ENCODE measurements around the gene SNRPF. TPM values are rescaled to one million over a fixed set of nuclear protein-coding genes. Genes with fewer than 3 reads are reported as not detected.
"Not testable (repeated sequence)": the region's sequence is repeated elsewhere in the genome, so short reads cannot be mapped to it uniquely, and the experiment has no call there.

Gene SNRPF
- total RNA-seq, result 10 to 100 TPM; 57.4 to 59.9 TPM

DNA sequence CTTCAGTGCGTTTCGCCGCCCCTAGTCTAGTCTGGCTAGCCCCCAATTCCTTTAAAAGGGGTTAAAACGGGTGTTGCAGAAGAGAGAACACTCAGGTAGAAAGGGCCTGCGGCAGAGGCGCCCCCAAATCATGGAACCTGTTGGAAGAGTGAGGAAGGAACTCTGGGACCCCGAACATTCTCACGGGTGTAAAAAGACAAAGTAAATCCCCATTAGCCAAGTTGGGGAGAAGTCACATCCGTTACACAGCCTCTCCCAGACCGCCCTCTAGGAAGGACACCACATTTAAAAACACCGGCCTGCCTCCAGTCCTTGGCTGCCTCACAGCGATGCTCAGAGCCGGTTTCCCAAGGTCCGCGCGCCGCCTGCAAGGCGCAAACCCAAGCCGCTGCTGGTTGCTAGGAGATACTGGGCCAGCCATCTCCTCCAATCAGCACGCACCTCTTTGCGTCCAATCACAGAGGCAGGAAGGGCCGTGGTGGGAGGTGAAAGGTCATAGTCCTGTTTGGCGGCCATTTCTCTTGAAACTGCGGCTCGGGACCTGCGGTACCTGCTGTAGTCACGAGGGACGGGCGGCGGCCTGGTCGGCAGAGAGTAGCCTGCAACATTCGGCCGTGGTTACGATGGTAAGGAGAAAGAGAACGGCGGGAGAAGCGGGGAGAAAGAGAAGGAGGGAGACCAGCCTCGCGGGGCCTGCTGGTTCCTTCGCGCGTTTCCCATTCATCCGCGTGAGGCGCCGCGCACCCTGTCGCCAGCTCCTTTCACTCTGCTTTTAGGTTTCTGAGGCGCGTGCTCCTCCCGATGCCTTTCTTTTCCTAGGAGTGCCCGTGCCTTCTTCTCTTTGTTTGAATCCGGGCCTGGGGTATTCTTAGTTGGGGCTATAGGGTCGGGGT, at the start of gene SNRPF:
Gene SNRPF, plus strand, starts transcription at position 502 of the 893 bp plus-strand sequence. Its CDS starts 122 bp downstream, at position 624.
- Mint-ChIP-seq H3K36me3 (ENCODE audit: low read depth) (peaks cover 28% of the 10 kb centered on the region), H3K27ac (no peak within 1 kb of the TSS), H3K4me3 (no peak within 1 kb of the TSS), H3K4me1 (ENCODE audit: low read depth) (peaks cover 25% of the 10 kb centered on the region), H3K9me3 (no peaks in the 10 kb centered on the region), H3K27me3 (ENCODE audit: low read depth) (peaks cover 3% of the 10 kb centered on the region)
- CTCF ChIA-PET, result no interaction called here
- DNase-seq, result peak; percentile 97
- intact Hi-C loops (cut with micrococcal nuclease), result loop anchor here (1.0 to 10.0 kb wide), 11 partner anchors 85 to 1049 kb away; partner anchors contain the start of genes AMDHD1, CDK17, CFAP54 and FGD6

DNA sequence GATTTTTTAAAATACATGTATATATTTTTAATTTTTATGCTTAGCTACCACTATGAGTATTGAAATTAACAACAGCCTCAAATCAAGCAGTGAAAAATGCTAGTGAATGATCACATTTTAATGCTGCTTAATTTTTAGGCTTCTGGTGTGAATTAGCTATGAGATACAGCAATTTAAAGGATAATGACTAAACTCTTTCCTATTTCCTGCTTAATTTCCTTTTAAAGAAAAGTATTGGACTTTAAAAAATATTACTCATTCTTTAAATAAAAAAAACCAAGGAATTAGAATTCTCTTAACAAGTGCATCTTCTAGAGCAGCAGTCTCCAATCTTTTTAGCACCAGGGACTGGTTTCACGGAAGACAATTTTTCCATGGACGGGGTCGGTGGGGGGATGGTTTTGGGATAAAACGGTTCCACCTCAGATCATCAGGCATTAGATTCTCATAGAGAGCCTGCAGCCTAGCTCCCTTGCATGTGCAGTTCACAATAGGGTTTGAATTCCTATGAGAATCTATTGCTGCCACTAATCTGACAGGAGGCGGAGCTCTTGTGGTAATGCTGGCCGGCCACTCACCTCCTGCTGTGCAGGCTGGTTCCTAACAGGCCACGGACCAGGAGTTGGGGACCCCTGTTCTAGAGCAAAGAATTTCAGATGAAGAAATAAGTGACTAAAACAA, 49.6 kb upstream of the SNRPF start:
- no peak overlapping the region for H3K4me3 Mint-ChIP-seq
- H3K27ac Mint-ChIP-seq, result no peak overlapping the region
- DNase-seq, result no peak
- CTCF ChIA-PET, result no interaction called here
- no peaks in the 10 kb centered on the region for H3K36me3 Mint-ChIP-seq (ENCODE audit: low read depth)
- no peaks in the 10 kb centered on the region for H3K4me1 Mint-ChIP-seq (ENCODE audit: low read depth)
- intact Hi-C loops (cut with micrococcal nuclease), result no loop called here
- peaks cover 14% of the 10 kb centered on the region for H3K27me3 Mint-ChIP-seq (ENCODE audit: low read depth)
- H3K9me3 Mint-ChIP-seq, result no peaks in the 10 kb centered on the region

DNA sequence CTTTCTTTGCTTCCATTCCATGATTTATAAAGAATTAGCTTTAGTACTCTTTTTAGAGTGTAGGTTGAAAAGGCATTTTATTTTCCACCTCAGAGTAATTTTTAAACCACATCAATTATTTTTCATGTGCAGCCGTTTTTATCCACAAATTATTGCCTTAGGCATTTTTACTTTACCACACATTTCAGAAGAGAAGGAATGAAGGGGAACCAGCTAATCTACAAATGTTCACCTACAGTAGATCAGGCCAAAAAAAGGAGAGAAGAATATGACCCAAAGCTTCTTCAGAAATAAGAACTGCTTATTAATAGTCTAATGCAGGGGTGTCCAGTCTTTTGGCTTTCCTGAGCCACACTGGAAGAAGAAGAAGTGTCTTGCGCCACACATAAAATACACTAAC, 48.3 kb upstream of the SNRPF start:
- CTCF ChIA-PET, result no interaction called here
- Mint-ChIP-seq H3K4me3 (no peak overlapping the region), H3K27me3 (ENCODE audit: low read depth) (peaks cover 14% of the 10 kb centered on the region), H3K9me3 (no peaks in the 10 kb centered on the region), H3K27ac (no peak overlapping the region), H3K4me1 (ENCODE audit: low read depth) (no peaks in the 10 kb centered on the region), H3K36me3 (ENCODE audit: low read depth) (no peaks in the 10 kb centered on the region)
- DNase-seq, result no peak
- intact Hi-C loops (cut with micrococcal nuclease), result no loop called here

DNA sequence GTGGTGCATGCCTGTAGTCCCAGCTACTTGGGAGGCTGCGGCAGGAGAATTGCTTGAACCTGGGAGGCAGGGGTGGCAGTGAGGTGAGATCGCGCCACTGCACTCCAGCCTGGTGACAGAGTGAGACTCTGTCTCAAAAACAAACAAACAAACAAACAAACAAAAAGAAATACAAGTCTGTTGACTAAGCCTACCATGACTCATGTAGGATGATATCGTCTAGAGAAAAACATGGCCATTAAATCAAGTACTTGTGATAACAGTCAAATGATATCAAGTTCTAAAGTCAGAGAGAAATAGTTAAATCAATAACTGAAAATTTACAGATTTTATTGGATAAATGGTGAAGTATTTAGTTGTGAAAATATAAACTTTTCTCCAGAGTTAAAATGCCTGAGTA, 46.6 kb upstream of the SNRPF start:
- intact Hi-C loops (cut with micrococcal nuclease); H3K4me1 Mint-ChIP-seq (ENCODE audit: low read depth); DNase-seq; H3K27me3 Mint-ChIP-seq (ENCODE audit: low read depth); H3K9me3 Mint-ChIP-seq; H3K4me3 Mint-ChIP-seq; H3K36me3 Mint-ChIP-seq (ENCODE audit: low read depth); H3K27ac Mint-ChIP-seq: not testable (repeated sequence)
- CTCF ChIA-PET, result interaction anchor here (1.0 kb wide), 1 partner anchor 11 kb away, joined by 3 read pairs; no protein-coding TSS in a partner anchor

DNA sequence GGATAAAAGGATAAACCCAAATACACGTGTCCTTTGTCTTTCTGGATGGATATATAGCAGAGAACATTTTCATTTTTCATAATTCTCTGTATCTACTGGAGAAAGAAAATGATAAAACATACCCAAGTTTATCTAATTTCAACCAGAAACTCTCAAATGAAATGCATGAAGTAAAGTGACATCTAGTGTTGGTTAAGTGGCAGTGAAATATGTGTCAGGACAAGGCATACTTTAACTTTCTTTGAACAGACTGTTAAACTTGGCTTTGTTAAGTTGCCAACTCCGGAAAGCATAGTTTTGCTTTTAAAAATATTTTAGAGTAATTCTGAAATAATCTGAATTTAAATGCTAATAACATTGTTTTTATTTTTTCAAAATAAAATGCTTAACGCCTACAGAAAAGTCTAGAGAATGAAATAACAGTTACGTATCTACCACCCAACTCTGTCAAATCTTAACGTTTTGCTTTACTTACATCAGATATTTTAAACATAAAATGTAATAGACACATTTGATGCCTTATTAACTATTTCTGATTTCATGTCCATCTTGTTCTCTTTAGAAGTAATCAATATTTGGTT, 43.0 kb upstream of the SNRPF start:
- no peak for DNase-seq
- Mint-ChIP-seq H3K4me3 (no peak overlapping the region), H3K27me3 (ENCODE audit: low read depth) (peaks cover 4% of the 10 kb centered on the region), H3K36me3 (ENCODE audit: low read depth) (no peaks in the 10 kb centered on the region), H3K27ac (no peak overlapping the region), H3K4me1 (ENCODE audit: low read depth) (no peaks in the 10 kb centered on the region), H3K9me3 (no peaks in the 10 kb centered on the region)
- intact Hi-C loops (cut with micrococcal nuclease), result loop anchor here (1.0 to 5.0 kb wide), 3 partner anchors 192 to 698 kb away; no protein-coding TSS in a partner anchor
- CTCF ChIA-PET, result no interaction called here

DNA sequence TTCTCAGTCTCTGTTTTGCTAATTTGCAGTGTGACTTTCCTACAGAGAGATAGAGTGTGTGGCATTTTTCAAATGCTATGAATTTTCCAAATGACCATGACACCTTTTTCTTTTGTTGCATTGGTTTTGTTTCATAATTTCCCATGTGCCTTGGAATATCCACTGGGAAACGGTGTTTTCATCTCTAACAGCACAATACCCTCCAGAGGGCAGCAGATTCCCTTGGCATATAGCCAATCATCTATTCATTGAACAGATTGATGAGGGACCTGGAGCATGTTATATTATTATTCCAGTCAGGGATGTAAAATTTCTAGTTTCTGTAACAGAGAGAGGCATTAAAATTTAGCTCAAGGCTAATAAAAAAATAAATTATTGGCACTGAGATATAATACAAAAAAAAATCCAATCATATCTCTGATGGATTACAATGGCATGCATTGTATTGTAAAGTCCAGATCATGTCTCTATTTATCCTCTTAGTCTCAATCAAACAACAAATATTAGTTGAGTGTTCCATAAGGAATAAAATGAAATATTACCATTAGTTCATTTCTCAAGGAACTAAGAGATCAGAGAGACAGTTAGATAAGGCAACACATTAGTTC, 38.6 kb upstream of the SNRPF start:
- Mint-ChIP-seq H3K4me1 (ENCODE audit: low read depth) (no peaks in the 10 kb centered on the region), H3K27ac (no peak overlapping the region), H3K36me3 (ENCODE audit: low read depth) (no peaks in the 10 kb centered on the region), H3K27me3 (ENCODE audit: low read depth) (peaks cover 14% of the 10 kb centered on the region), H3K4me3 (no peak overlapping the region), H3K9me3 (no peaks in the 10 kb centered on the region)
- peak; percentile 28 for DNase-seq
- intact Hi-C loops (cut with micrococcal nuclease), result loop anchor here (1.0 kb wide), 1 partner anchor 178 kb away; no protein-coding TSS in a partner anchor
- CTCF ChIA-PET, result no interaction called here

DNA sequence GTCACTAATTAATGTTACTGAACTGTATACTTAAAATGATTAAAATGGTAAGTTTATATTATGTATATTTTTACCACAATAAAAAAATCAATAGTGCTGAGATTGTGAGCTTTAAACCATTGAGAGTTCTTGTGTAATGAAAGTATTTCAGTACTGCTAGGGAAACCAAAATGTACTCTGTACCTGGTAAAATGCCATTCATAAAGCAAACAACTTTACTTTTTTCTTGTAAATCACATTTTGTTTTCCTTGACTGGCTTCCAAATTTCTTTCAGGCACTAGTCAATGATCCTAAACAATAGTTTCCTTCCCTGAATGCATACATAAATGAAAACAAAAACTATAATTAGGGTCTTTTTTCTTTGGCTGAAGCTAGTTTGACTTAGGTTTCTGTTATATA, 29.4 kb upstream of the SNRPF start:
- H3K4me3 Mint-ChIP-seq, result no peak overlapping the region
- intact Hi-C loops (cut with micrococcal nuclease), result no loop called here
- no peaks in the 10 kb centered on the region for H3K9me3 Mint-ChIP-seq
- peaks cover 11% of the 10 kb centered on the region for H3K27me3 Mint-ChIP-seq (ENCODE audit: low read depth)
- peaks cover 8% of the 10 kb centered on the region for H3K4me1 Mint-ChIP-seq (ENCODE audit: low read depth)
- no peak for DNase-seq
- no peak overlapping the region for H3K27ac Mint-ChIP-seq
- H3K36me3 Mint-ChIP-seq (ENCODE audit: low read depth), result no peaks in the 10 kb centered on the region
- CTCF ChIA-PET, result no interaction called here

DNA sequence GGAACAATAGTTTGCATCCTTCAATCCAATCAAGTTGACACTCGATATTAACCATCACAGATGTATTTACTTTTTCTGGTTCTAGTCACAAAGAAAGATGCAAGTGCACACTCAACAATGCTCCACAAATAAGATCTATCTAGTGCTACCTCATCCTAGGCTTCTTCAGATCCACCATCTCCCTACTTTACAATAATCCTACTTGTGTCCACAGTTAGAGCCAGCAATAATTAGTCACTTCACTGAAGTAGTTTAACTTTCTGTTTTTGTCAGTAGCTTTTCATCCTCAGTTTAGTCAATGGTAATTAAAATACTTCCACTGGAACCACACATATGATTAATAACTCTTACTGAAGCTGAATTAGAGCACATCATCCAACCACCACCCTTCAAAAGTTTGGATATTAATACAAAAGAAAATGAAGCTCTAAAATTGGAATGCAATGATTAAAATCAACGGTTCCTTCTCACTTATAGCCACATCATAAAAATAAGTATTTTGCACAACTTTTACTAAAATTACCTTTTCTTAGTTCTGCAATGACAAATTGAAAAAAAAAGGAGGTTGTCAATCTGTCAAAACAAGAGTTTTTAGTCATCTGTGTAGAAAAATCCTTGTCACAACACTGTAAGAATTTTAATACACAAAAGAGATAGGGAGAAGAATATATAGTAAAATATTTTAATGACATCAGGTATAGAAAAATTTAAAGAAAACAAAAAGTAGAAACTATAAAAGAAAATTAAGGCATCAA, 28.2 kb upstream of the SNRPF start:
- Mint-ChIP-seq H3K4me3 (no peak overlapping the region), H3K27me3 (ENCODE audit: low read depth) (peaks cover 8% of the 10 kb centered on the region), H3K4me1 (ENCODE audit: low read depth) (peaks cover 8% of the 10 kb centered on the region), H3K9me3 (no peaks in the 10 kb centered on the region), H3K27ac (no peak overlapping the region), H3K36me3 (ENCODE audit: low read depth) (no peaks in the 10 kb centered on the region)
- intact Hi-C loops (cut with micrococcal nuclease), result no loop called here
- no peak for DNase-seq
- CTCF ChIA-PET, result interaction anchor here (0.5 to 0.9 kb wide), 3 partner anchors 17 to 400 kb away, joined by 3 read pairs; no protein-coding TSS in a partner anchor

DNA sequence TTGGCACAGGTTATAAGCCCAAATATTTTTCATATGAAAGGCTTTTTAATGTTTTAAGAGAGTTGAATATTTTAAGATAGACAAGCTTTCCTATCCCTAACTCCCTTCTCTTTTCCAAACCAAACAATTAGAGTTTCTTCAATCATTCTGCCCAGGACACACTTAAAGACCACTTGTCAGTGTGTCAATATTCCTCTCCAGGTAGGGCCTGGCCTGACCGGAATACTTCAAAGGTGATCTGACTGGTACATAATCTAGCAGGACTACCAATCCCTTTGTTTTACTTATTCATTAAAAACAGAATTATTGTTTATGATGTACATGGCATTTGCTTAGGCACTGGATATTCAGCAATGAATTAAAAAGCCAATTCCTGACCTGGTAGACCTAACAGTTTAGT, 24.2 kb upstream of the SNRPF start:
- intact Hi-C loops (cut with micrococcal nuclease), result no loop called here
- peaks cover 13% of the 10 kb centered on the region for H3K4me1 Mint-ChIP-seq (ENCODE audit: low read depth)
- H3K9me3 Mint-ChIP-seq, result no peaks in the 10 kb centered on the region
- DNase-seq, result no peak
- no peak overlapping the region for H3K27ac Mint-ChIP-seq
- no peaks in the 10 kb centered on the region for H3K36me3 Mint-ChIP-seq (ENCODE audit: low read depth)
- CTCF ChIA-PET, result interaction anchor here (1.2 kb wide), 1 partner anchor 39 kb away, joined by 3 read pairs; no protein-coding TSS in a partner anchor
- no peak overlapping the region for H3K4me3 Mint-ChIP-seq
- H3K27me3 Mint-ChIP-seq (ENCODE audit: low read depth), result peaks cover 13% of the 10 kb centered on the region

DNA sequence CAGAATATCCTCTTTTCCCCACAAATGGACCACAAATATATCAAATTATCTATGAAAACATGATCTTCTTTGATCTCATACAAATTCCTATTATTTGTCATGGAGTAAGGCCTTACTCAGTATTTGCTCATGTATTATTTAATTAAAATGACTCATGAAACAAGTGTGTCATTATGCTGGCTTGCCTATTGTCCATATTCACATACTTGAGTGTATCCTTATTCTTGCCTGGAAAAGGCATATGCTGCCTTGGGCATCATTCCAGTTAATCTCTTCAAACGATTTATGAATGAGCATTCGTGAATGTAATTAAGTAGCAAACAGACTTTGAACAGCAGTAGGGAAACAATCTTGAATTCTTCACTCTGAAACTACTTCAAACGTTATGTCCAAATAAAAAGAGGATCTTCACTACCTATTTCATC, 22.6 kb upstream of the SNRPF start:
- Mint-ChIP-seq H3K4me3 (no peak overlapping the region), H3K9me3 (no peaks in the 10 kb centered on the region), H3K27me3 (ENCODE audit: low read depth) (peaks cover 13% of the 10 kb centered on the region), H3K36me3 (ENCODE audit: low read depth) (no peaks in the 10 kb centered on the region), H3K4me1 (ENCODE audit: low read depth) (peaks cover 5% of the 10 kb centered on the region), H3K27ac (no peak overlapping the region)
- no peak for DNase-seq
- intact Hi-C loops (cut with micrococcal nuclease), result no loop called here
- CTCF ChIA-PET, result no interaction called here

DNA sequence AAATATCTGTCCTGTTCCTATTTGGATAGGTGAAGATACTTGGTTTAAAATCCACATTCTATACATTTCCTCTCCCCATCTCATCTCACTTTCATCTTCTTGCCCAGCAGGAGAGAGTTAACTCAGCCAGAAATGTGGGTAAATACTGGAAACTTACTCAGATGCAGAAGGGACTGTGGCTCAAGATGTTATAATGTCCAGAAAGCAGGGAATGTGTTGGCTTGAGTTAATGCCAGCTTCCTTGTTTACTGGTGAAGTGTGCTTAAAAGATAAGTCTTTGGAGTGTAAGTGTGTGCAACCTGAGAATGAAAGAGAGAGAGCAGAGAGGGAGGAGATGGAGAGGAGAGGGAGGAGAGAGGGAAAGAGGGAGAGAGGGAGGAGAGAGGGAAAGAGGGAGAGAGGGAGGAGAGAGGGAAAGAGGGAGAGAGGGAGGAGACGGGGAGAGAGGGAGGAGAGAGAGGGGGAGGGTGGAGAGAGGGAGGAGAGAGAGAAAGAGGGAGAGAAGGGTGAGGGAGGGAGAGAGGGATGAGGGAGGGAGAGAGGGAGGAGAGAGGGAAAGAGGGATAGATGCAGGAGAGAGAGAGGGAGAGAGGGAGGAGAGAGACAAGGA, 22.0 kb upstream of the SNRPF start:
- Mint-ChIP-seq H3K4me3 (no peak overlapping the region), H3K27ac (no peak overlapping the region), H3K9me3 (no peaks in the 10 kb centered on the region), H3K36me3 (ENCODE audit: low read depth) (no peaks in the 10 kb centered on the region), H3K27me3 (ENCODE audit: low read depth) (peaks cover 13% of the 10 kb centered on the region), H3K4me1 (ENCODE audit: low read depth) (peaks cover 5% of the 10 kb centered on the region)
- CTCF ChIA-PET, result no interaction called here
- no peak for DNase-seq
- intact Hi-C loops (cut with micrococcal nuclease), result no loop called here

Data from activated naive CD4-positive, alpha-beta T cell treated with anti-CD3 and anti-CD28 coated beads for 36 hours (primary cell).